ENCODE data around the gene PTPRA. TPM values are rescaled to one million over a fixed set of nuclear protein-coding genes. Genes with fewer than 3 reads are reported as not detected.

The PTPRA gene
- total RNA-seq, 1 donor from 2014 or later = 80.2 TPM

GRCh38 chr20:2932498-2932897 lies 59.2 kb downstream of the PTPRA start:
- no peak overlapping the region for H3K4me3 Mint-ChIP-seq (ENCODE audit: unreplicated experiment)
- no peaks in the 10 kb centered on the region for H3K4me1 Mint-ChIP-seq (ENCODE audit: unreplicated experiment)
- no peak for DNase-seq (ENCODE audit: extremely low spot score, unreplicated experiment)
- no peaks in the 10 kb centered on the region for H3K27me3 Mint-ChIP-seq (ENCODE audit: unreplicated experiment)
- TF ChIP-seq CTCF (IDR thresholded peaks at IDR 0.05) = no peak
- peaks cover 3% of the 10 kb centered on the region for H3K36me3 Mint-ChIP-seq (ENCODE audit: unreplicated experiment)
- H3K9me3 Mint-ChIP-seq (ENCODE audit: unreplicated experiment) = no peaks in the 10 kb centered on the region
- no peak overlapping the region for H3K27ac Mint-ChIP-seq (ENCODE audit: unreplicated experiment)

DNA sequence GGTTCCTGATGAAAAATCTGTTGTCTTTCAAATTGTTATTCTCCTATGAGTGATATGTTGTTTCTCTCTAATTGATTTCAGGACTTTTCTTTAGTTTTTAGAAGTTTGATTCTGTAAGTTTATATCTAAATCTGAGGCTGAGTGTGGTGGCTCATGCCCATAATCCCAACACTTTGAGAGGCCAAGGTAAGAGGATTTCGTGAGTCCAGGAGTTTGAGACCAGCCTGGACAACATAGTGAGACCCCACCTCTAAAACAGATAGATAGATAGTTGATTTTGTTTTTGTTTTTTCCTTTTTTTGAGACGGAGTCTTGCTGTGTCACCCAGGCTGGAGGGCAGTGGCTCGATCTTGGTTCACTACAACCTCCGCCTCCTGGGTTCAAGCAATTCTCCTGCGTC lies 64.6 kb downstream of the PTPRA start:
- Mint-ChIP-seq H3K9me3 (ENCODE audit: unreplicated experiment) (no peaks in the 10 kb centered on the region), H3K27me3 (ENCODE audit: unreplicated experiment) (no peaks in the 10 kb centered on the region), H3K36me3 (ENCODE audit: unreplicated experiment) (peaks cover 6% of the 10 kb centered on the region), H3K4me3 (ENCODE audit: unreplicated experiment) (no peak overlapping the region), H3K27ac (ENCODE audit: unreplicated experiment) (no peak overlapping the region), H3K4me1 (ENCODE audit: unreplicated experiment) (peaks cover 13% of the 10 kb centered on the region)
- no peak for DNase-seq (ENCODE audit: extremely low spot score, unreplicated experiment)
- no peak for TF ChIP-seq CTCF (IDR thresholded peaks at IDR 0.05)

DNA sequence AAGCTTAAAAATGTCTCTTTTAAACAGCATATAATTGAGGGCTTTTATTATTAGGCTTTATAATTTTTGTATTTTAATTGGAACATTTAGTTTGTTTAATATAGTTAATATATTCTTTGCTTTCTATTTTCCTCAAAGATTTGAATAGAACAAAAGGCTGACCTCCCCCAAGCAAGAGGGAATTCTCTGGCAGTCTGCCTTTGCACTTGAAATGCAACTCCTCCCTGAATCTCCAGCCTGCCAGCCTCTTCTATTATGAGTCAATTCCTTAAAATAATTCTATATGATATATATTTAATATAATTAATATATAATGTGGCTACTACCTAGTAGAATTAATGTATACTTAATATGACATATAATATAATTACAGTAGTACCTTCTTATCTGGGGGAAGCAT lies 69.2 kb downstream of the PTPRA start:
- no peaks in the 10 kb centered on the region for H3K27me3 Mint-ChIP-seq (ENCODE audit: unreplicated experiment)
- H3K27ac Mint-ChIP-seq (ENCODE audit: unreplicated experiment) = no peak overlapping the region
- H3K36me3 Mint-ChIP-seq (ENCODE audit: unreplicated experiment) = peaks cover 3% of the 10 kb centered on the region
- no peak for TF ChIP-seq CTCF (IDR thresholded peaks at IDR 0.05)
- DNase-seq (ENCODE audit: extremely low spot score, unreplicated experiment) = no peak
- no peaks in the 10 kb centered on the region for H3K9me3 Mint-ChIP-seq (ENCODE audit: unreplicated experiment)
- peaks cover 24% of the 10 kb centered on the region for H3K4me1 Mint-ChIP-seq (ENCODE audit: unreplicated experiment)
- H3K4me3 Mint-ChIP-seq (ENCODE audit: unreplicated experiment) = no peak overlapping the region

- DNase-seq (ENCODE audit: extremely low spot score, unreplicated experiment) = no peak
- TF ChIP-seq CTCF (IDR thresholded peaks at IDR 0.05) = no peak
- Mint-ChIP-seq H3K27me3 (ENCODE audit: unreplicated experiment) (no peaks in the 10 kb centered on the region), H3K9me3 (ENCODE audit: unreplicated experiment) (no peaks in the 10 kb centered on the region), H3K4me1 (ENCODE audit: unreplicated experiment) (peaks cover 20% of the 10 kb centered on the region), H3K4me3 (ENCODE audit: unreplicated experiment) (no peak overlapping the region), H3K27ac (ENCODE audit: unreplicated experiment) (peak overlapping the region; percentile 36), H3K36me3 (ENCODE audit: unreplicated experiment) (peaks cover 11% of the 10 kb centered on the region)
Measured at GRCh38 chr20:2946988-2947961, 74.0 kb downstream of the PTPRA start.

GRCh38 chr20:2948968-2949367 lies 75.7 kb downstream of the PTPRA start:
- H3K27ac Mint-ChIP-seq (ENCODE audit: unreplicated experiment) = no peak overlapping the region

More at GRCh38 chr20:2948968-2949367, 75.7 kb downstream of the PTPRA start:
- DNase-seq (ENCODE audit: extremely low spot score, unreplicated experiment) = no peak
- Mint-ChIP-seq H3K4me3 (ENCODE audit: unreplicated experiment) (no peak overlapping the region), H3K9me3 (ENCODE audit: unreplicated experiment) (no peaks in the 10 kb centered on the region), H3K4me1 (ENCODE audit: unreplicated experiment) (peaks cover 16% of the 10 kb centered on the region), H3K36me3 (ENCODE audit: unreplicated experiment) (peaks cover 14% of the 10 kb centered on the region), H3K27me3 (ENCODE audit: unreplicated experiment) (no peaks in the 10 kb centered on the region)
- no peak for TF ChIP-seq CTCF (IDR thresholded peaks at IDR 0.05)
